ENCODE data around the gene RFX7.

RFX7 gene

GRCh38 chr15:56185980-56186379 is 57.7 kb downstream of the RFX7 start:
- Histone ChIP-seq H3K9me3 (ENCODE audit: low read depth, low read length) (no peaks in the 10 kb centered on the region), H3K9ac (ENCODE audit: insufficient read length) (no peak overlapping the region), H3K36me3 (ENCODE audit: insufficient read depth, low read length) (no peaks in the 10 kb centered on the region), H3K4me3 (no peak overlapping the region), H3K27ac (no peak overlapping the region)
- TF ChIP-seq POLR2AphosphoS5 (IDR thresholded peaks at IDR 0.05; ENCODE audit: borderline replicate concordance, low read depth, low read length) (no peak), EZH2 (IDR thresholded peaks at IDR 0.05) (no peak), FOXP2 (optimal IDR thresholded peaks at IDR 0.05; ENCODE audit: control extremely low read depth, extremely low read length, insufficient read depth) (no peak)
- DNase-seq (ENCODE audit: low read depth, low spot score), result no peak

GRCh38 chr15:56184516-56184915 is 59.2 kb downstream of the RFX7 start:
- no peak overlapping the region for H3K27ac ChIP-seq
- H3K9ac ChIP-seq (ENCODE audit: insufficient read length), result no peak overlapping the region
- no peak for DNase-seq (ENCODE audit: low read depth, low spot score)
- H3K4me3 ChIP-seq, result no peak overlapping the region
- TF ChIP-seq POLR2AphosphoS5 (IDR thresholded peaks at IDR 0.05; ENCODE audit: borderline replicate concordance, low read depth, low read length) (no peak), EZH2 (IDR thresholded peaks at IDR 0.05) (no peak), FOXP2 (optimal IDR thresholded peaks at IDR 0.05; ENCODE audit: control extremely low read depth, extremely low read length, insufficient read depth) (no peak)
- H3K36me3 ChIP-seq (ENCODE audit: insufficient read depth, low read length), result no peaks in the 10 kb centered on the region
- no peaks in the 10 kb centered on the region for H3K9me3 ChIP-seq (ENCODE audit: low read depth, low read length)

- no peak overlapping the region for H3K4me3 ChIP-seq
- no peaks in the 10 kb centered on the region for H3K9me3 ChIP-seq (ENCODE audit: low read depth, low read length)
- no peak overlapping the region for H3K27ac ChIP-seq
- H3K36me3 ChIP-seq (ENCODE audit: insufficient read depth, low read length), result peaks cover 4% of the 10 kb centered on the region; the same call in 1 of the 2 replicates
- TF ChIP-seq FOXP2 (optimal IDR thresholded peaks at IDR 0.05; ENCODE audit: control extremely low read depth, extremely low read length, insufficient read depth), result no peak
- TF ChIP-seq EZH2 (IDR thresholded peaks at IDR 0.05), result no peak
- TF ChIP-seq POLR2AphosphoS5 (IDR thresholded peaks at IDR 0.05; ENCODE audit: borderline replicate concordance, low read depth, low read length), result no peak
- DNase-seq (ENCODE audit: low read depth, low spot score), result no peak
- no peak overlapping the region for H3K9ac ChIP-seq (ENCODE audit: insufficient read length)
Observed at GRCh38 chr15:56180851-56181250, 62.8 kb downstream of the RFX7 start.

GRCh38 chr15:56176996-56177395 is 66.7 kb downstream of the RFX7 start:
- peaks cover 20% of the 10 kb centered on the region for H3K36me3 ChIP-seq (ENCODE audit: insufficient read depth, low read length)
- no peak overlapping the region for H3K9ac ChIP-seq (ENCODE audit: insufficient read length)
- H3K27ac ChIP-seq, result no peak overlapping the region
- no peak overlapping the region for H3K4me3 ChIP-seq
- H3K9me3 ChIP-seq (ENCODE audit: low read depth, low read length), result no peaks in the 10 kb centered on the region
- TF ChIP-seq FOXP2 (optimal IDR thresholded peaks at IDR 0.05; ENCODE audit: control extremely low read depth, extremely low read length, insufficient read depth) (no peak), EZH2 (IDR thresholded peaks at IDR 0.05) (no peak), POLR2AphosphoS5 (IDR thresholded peaks at IDR 0.05; ENCODE audit: borderline replicate concordance, low read depth, low read length) (no peak)
- no peak for DNase-seq (ENCODE audit: low read depth, low spot score)

GRCh38 chr15:56175788-56176187 is 67.9 kb downstream of the RFX7 start:
- Histone ChIP-seq H3K9ac (ENCODE audit: insufficient read length) (no peak overlapping the region), H3K4me3 (no peak overlapping the region), H3K27ac (no peak overlapping the region), H3K36me3 (ENCODE audit: insufficient read depth, low read length) (peaks cover 28% of the 10 kb centered on the region), H3K9me3 (ENCODE audit: low read depth, low read length) (no peaks in the 10 kb centered on the region)
- no peak for DNase-seq (ENCODE audit: low read depth, low spot score)
- no peak for TF ChIP-seq EZH2 (IDR thresholded peaks at IDR 0.05)
- no peak for TF ChIP-seq POLR2AphosphoS5 (IDR thresholded peaks at IDR 0.05; ENCODE audit: borderline replicate concordance, low read depth, low read length)
- TF ChIP-seq FOXP2 (optimal IDR thresholded peaks at IDR 0.05; ENCODE audit: control extremely low read depth, extremely low read length, insufficient read depth), result no peak

GRCh38 chr15:56174649-56175048 is 69.0 kb downstream of the RFX7 start:
- no peak overlapping the region for H3K9ac ChIP-seq (ENCODE audit: insufficient read length)
- H3K36me3 ChIP-seq (ENCODE audit: insufficient read depth, low read length), result peaks cover 28% of the 10 kb centered on the region
- no peak overlapping the region for H3K27ac ChIP-seq
- DNase-seq (ENCODE audit: low read depth, low spot score), result no peak
- H3K9me3 ChIP-seq (ENCODE audit: low read depth, low read length), result no peaks in the 10 kb centered on the region
- no peak overlapping the region for H3K4me3 ChIP-seq
- TF ChIP-seq FOXP2 (optimal IDR thresholded peaks at IDR 0.05; ENCODE audit: control extremely low read depth, extremely low read length, insufficient read depth), result no peak
- no peak for TF ChIP-seq POLR2AphosphoS5 (IDR thresholded peaks at IDR 0.05; ENCODE audit: borderline replicate concordance, low read depth, low read length)
- no peak for TF ChIP-seq EZH2 (IDR thresholded peaks at IDR 0.05)

GRCh38 chr15:56168394-56168793 is 75.3 kb downstream of the RFX7 start:
- no peak for DNase-seq (ENCODE audit: low read depth, low spot score)
- Histone ChIP-seq H3K36me3 (ENCODE audit: insufficient read depth, low read length) (peaks cover 21% of the 10 kb centered on the region), H3K27ac (no peak overlapping the region), H3K9me3 (ENCODE audit: low read depth, low read length) (no peaks in the 10 kb centered on the region), H3K4me3 (no peak overlapping the region), H3K9ac (ENCODE audit: insufficient read length) (no peak overlapping the region)
- TF ChIP-seq EZH2 (IDR thresholded peaks at IDR 0.05) (no peak), POLR2AphosphoS5 (IDR thresholded peaks at IDR 0.05; ENCODE audit: borderline replicate concordance, low read depth, low read length) (no peak)

GRCh38 chr15:56165234-56165633 is 78.4 kb downstream of the RFX7 start:
- Histone ChIP-seq H3K27ac (no peak overlapping the region), H3K36me3 (ENCODE audit: insufficient read depth, low read length) (no peaks in the 10 kb centered on the region), H3K9ac (ENCODE audit: insufficient read length) (no peak overlapping the region), H3K4me3 (no peak overlapping the region), H3K9me3 (ENCODE audit: low read depth, low read length) (no peaks in the 10 kb centered on the region)
- DNase-seq (ENCODE audit: low read depth, low spot score), result no peak
- no peak for TF ChIP-seq FOXP2 (optimal IDR thresholded peaks at IDR 0.05; ENCODE audit: control extremely low read depth, extremely low read length, insufficient read depth)
- no peak for TF ChIP-seq POLR2AphosphoS5 (IDR thresholded peaks at IDR 0.05; ENCODE audit: borderline replicate concordance, low read depth, low read length)
- TF ChIP-seq EZH2 (IDR thresholded peaks at IDR 0.05), result no peak

- DNase-seq (ENCODE audit: low read depth, low spot score), result no peak
- peak overlapping the region; percentile 5; the same call in 1 of the 2 replicates for H3K27ac ChIP-seq
- no peak overlapping the region for H3K4me3 ChIP-seq
- H3K9ac ChIP-seq (ENCODE audit: insufficient read length), result peak overlapping the region; percentile 35
- no peaks in the 10 kb centered on the region for H3K36me3 ChIP-seq (ENCODE audit: insufficient read depth, low read length)
- TF ChIP-seq EZH2 (IDR thresholded peaks at IDR 0.05), result no peak
- TF ChIP-seq POLR2AphosphoS5 (IDR thresholded peaks at IDR 0.05; ENCODE audit: borderline replicate concordance, low read depth, low read length), result no peak
- H3K9me3 ChIP-seq (ENCODE audit: low read depth, low read length), result no peaks in the 10 kb centered on the region
Observed at GRCh38 chr15:56160966-56161365, 82.7 kb downstream of the RFX7 start.

Data from SK-N-MC (cell line).